H1 (cell line): ENCODE measurements around the gene MROH2A. TPM values are rescaled to one million over a fixed set of nuclear protein-coding genes. Genes with fewer than 3 reads are reported as not detected.

Source experiments
- RBBP5 ChIP-seq: IDR thresholded peaks from 2 replicates; pipeline ENCODE4 v1.7.1; 2012; ENCODE audit warnings: low read depth, mild to moderate bottlenecking, inconsistent platforms, low read length, moderate library complexity, borderline replicate concordance
- polyA plus RNA-seq, 7 experiments: library from polyadenylated mRNA; depleted of rRNA in 3 of 7; stranded (reverse) in 5 of 7; unstranded in 2 of 7; fragments of >200 nt in 5 of 7; fragments of 200-250 nt in 2 of 7; gene quantifications; 1 replicate in 5 of 7; 2 replicates in 1 of 7; 4 replicates in 1 of 7; pipeline versions ENCODE4 v1.2.1 to v1.2.3, GENCODE V29; 2011 to 2013; ENCODE audit warnings: missing spikeins in 2 of 7, mixed read lengths in 2 of 7
- total RNA-seq: library from RNA; stranded (reverse); fragmentation: NEBNext Ultra II Directional; extraction: Animal tissue kit (Norgen Biotek cat#: 25700); gene quantifications from 2 replicates; pipeline ENCODE4 v1.2.1, GENCODE V29; 2021
- TF ChIP-seq, protein P1 (sequence below): fragments of 300-600 bp; sonication (generic); IDR thresholded peaks from 2 replicates; pipeline ENCODE4 v1.7.1; 2012; ENCODE audit warnings: low read length, moderate library complexity, mild to moderate bottlenecking, inconsistent platforms; ENCODE audit not compliant: insufficient replicate concordance

The MROH2A gene
- total and polyA plus RNA-seq, 2 of the 8 experiments (the other 6 are each of a cell fraction or from before 2014, with no cell fraction given): not detected

DNA sequence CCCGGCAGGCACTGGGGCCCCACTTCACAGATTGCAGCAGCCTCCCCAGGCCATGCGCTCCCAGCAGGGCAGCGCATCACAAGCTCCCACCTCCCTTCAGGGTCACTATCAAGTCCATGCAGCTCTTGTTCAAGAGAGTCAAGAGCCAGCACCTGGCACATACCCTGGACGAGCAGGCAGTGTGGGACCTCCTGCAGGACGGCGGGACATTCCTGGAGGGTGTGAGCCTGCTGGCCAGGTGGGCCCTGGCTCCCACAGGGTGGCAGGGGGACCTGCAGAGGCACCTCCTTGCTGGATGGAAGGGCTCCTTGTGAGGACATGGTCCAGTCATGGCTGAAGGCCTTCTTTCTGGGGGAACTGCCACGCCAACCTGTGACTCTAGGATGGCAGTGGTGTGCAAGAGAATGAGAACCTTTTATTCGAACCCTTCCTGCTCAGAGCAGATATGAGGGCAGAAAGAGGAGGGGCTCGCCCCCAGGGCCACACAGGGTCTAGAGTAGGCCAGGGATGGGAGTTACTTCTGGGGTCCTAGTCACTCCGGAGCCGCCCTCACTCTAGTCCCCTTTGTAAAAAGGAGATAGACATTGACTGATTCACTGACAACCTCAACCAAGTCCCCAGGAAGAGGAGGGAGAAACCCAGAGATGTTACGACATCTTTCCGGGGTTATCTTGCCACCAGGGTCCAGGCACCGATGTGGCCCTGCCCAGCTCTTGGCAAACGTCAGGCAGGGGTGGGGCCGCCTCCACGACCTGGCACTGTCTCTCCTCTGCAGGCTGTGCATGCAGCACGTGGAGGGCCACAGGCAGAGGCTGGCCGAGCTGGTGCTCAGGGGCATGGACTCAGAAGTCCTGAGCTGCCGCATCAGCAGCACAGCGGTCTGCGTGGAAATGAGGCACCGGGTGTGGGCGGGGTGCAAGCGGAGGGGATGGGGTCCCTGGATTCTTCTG is 44.9 kb downstream of the MROH2A start (continued):
- TF ChIP-seq, protein P1, sequence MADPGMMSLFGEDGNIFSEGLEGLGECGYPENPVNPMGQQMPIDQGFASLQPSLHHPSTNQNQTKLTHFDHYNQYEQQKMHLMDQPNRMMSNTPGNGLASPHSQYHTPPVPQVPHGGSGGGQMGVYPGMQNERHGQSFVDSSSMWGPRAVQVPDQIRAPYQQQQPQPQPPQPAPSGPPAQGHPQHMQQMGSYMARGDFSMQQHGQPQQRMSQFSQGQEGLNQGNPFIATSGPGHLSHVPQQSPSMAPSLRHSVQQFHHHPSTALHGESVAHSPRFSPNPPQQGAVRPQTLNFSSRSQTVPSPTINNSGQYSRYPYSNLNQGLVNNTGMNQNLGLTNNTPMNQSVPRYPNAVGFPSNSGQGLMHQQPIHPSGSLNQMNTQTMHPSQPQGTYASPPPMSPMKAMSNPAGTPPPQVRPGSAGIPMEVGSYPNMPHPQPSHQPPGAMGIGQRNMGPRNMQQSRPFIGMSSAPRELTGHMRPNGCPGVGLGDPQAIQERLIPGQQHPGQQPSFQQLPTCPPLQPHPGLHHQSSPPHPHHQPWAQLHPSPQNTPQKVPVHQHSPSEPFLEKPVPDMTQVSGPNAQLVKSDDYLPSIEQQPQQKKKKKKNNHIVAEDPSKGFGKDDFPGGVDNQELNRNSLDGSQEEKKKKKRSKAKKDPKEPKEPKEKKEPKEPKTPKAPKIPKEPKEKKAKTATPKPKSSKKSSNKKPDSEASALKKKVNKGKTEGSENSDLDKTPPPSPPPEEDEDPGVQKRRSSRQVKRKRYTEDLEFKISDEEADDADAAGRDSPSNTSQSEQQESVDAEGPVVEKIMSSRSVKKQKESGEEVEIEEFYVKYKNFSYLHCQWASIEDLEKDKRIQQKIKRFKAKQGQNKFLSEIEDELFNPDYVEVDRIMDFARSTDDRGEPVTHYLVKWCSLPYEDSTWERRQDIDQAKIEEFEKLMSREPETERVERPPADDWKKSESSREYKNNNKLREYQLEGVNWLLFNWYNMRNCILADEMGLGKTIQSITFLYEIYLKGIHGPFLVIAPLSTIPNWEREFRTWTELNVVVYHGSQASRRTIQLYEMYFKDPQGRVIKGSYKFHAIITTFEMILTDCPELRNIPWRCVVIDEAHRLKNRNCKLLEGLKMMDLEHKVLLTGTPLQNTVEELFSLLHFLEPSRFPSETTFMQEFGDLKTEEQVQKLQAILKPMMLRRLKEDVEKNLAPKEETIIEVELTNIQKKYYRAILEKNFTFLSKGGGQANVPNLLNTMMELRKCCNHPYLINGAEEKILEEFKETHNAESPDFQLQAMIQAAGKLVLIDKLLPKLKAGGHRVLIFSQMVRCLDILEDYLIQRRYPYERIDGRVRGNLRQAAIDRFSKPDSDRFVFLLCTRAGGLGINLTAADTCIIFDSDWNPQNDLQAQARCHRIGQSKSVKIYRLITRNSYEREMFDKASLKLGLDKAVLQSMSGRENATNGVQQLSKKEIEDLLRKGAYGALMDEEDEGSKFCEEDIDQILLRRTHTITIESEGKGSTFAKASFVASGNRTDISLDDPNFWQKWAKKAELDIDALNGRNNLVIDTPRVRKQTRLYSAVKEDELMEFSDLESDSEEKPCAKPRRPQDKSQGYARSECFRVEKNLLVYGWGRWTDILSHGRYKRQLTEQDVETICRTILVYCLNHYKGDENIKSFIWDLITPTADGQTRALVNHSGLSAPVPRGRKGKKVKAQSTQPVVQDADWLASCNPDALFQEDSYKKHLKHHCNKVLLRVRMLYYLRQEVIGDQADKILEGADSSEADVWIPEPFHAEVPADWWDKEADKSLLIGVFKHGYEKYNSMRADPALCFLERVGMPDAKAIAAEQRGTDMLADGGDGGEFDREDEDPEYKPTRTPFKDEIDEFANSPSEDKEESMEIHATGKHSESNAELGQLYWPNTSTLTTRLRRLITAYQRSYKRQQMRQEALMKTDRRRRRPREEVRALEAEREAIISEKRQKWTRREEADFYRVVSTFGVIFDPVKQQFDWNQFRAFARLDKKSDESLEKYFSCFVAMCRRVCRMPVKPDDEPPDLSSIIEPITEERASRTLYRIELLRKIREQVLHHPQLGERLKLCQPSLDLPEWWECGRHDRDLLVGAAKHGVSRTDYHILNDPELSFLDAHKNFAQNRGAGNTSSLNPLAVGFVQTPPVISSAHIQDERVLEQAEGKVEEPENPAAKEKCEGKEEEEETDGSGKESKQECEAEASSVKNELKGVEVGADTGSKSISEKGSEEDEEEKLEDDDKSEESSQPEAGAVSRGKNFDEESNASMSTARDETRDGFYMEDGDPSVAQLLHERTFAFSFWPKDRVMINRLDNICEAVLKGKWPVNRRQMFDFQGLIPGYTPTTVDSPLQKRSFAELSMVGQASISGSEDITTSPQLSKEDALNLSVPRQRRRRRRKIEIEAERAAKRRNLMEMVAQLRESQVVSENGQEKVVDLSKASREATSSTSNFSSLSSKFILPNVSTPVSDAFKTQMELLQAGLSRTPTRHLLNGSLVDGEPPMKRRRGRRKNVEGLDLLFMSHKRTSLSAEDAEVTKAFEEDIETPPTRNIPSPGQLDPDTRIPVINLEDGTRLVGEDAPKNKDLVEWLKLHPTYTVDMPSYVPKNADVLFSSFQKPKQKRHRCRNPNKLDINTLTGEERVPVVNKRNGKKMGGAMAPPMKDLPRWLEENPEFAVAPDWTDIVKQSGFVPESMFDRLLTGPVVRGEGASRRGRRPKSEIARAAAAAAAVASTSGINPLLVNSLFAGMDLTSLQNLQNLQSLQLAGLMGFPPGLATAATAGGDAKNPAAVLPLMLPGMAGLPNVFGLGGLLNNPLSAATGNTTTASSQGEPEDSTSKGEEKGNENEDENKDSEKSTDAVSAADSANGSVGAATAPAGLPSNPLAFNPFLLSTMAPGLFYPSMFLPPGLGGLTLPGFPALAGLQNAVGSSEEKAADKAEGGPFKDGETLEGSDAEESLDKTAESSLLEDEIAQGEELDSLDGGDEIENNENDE: no peak
- TF ChIP-seq RBBP5: no peak
- TF ChIP-seq, all 59 proteins: peak for 0
